Neural cell (in vitro differentiated cells): ENCODE measurements around the gene PLA2G2A. TPM values are rescaled to one million over a fixed set of nuclear protein-coding genes. Genes with fewer than 3 reads are reported as not detected.

Source experiments
- H2AFZ ChIP-seq: fragments of 200-600, 300-800 bp; sonication (generic), shearing (Covaris generic); 2 replicates; pipeline ENCODE4 v1.6.0; 2014; ENCODE audit warnings: low read depth, mild to moderate bottlenecking, antibody characterized with exemption, low read length, moderate library complexity
- H3F3A ChIP-seq: fragments of 200-600 bp; shearing (Covaris generic); 2 replicates; pipeline ENCODE4 v1.6.1; 2016; ENCODE audit warnings: mild to moderate bottlenecking, moderate library complexity, mixed read lengths, antibody characterized with exemption, low read length; ENCODE audit not compliant: insufficient read depth, poor library complexity, severe bottlenecking
- H3K27ac ChIP-seq: fragments of 200-600, 300-800 bp; sonication (generic), shearing (Covaris generic); 2 replicates; pipeline ENCODE4 v1.5.1; 2014; ENCODE audit warnings: mild to moderate bottlenecking, low read length, moderate library complexity
- H3K27me3 ChIP-seq: fragments of 300-800, 200-600 bp; sonication (generic), shearing (Covaris generic); 2 replicates; pipeline ENCODE4 v1.6.0; 2014; ENCODE audit warnings: mild to moderate bottlenecking, low read depth, low read length, moderate library complexity; ENCODE audit not compliant: insufficient read depth
- H3K36me3 ChIP-seq: fragments of 300-800, 200-600 bp; sonication (generic), shearing (Covaris generic); 2 replicates; pipeline ENCODE4 v1.5.1; 2014; ENCODE audit warnings: mild to moderate bottlenecking, antibody characterized with exemption, low read length, moderate library complexity; ENCODE audit not compliant: insufficient read depth
- H3K4me2 ChIP-seq: fragments of 300-800, 200-600 bp; sonication (generic), shearing (Covaris generic); 2 replicates; pipeline ENCODE4 v1.6.0; 2014; ENCODE audit warnings: mild to moderate bottlenecking, low read length
- H3K4me3 ChIP-seq: fragments of 300-800, 200-600 bp; sonication (generic), shearing (Covaris generic); 2 replicates; pipeline ENCODE4 v1.5.1; 2014; ENCODE audit warnings: mild to moderate bottlenecking, low read length, moderate library complexity
- H3K79me2 ChIP-seq: fragments of 200-600 bp; shearing (Covaris generic); replicated peaks from 2 replicates; pipeline ENCODE4 v1.6.0; 2014; ENCODE audit warnings: mild to moderate bottlenecking, low read length, moderate library complexity; ENCODE audit not compliant: insufficient read depth
- H3K9ac ChIP-seq: fragments of 300-800, 200-600 bp; sonication (generic), shearing (Covaris generic); 2 replicates; pipeline ENCODE4 v1.6.1; 2016; ENCODE audit warnings: mild to moderate bottlenecking, low read length, mixed read lengths
- H3K9me2 ChIP-seq: fragments of 200-600 bp; shearing (Covaris generic); 2 replicates; pipeline ENCODE4 v1.6.1; 2016; ENCODE audit warnings: mild to moderate bottlenecking, low read length, mixed read lengths; ENCODE audit not compliant: insufficient read depth
- H3K9me3 ChIP-seq: fragments of 200-600, 300-800 bp; sonication (generic), shearing (Covaris generic); 2 replicates; pipeline ENCODE4 v1.6.1; 2016; ENCODE audit warnings: mild to moderate bottlenecking, mixed run types, low read length, moderate library complexity, mixed read lengths
- H4K20me1 ChIP-seq: fragments of 200-600 bp; shearing (Covaris generic); 2 replicates; pipeline ENCODE4 v1.6.1; 2016; ENCODE audit warnings: mild to moderate bottlenecking, mixed run types; ENCODE audit not compliant: insufficient read depth
- CTCF ChIP-seq: fragments of 450-650 bp; IDR thresholded peaks from 2 replicates; pipeline ENCODE4 v1.5.1; 2014; ENCODE audit warnings: antibody characterized with exemption, mild to moderate bottlenecking, moderate library complexity; ENCODE audit not compliant: poor library complexity, severe bottlenecking
- EP300 ChIP-seq: fragments of 450-650 bp; conservative IDR thresholded peaks from 2 replicates; pipeline ENCODE4 v1.6.1; 2014; ENCODE audit warnings: antibody characterized with exemption, mild to moderate bottlenecking, moderate library complexity; ENCODE audit not compliant: poor library complexity, severe bottlenecking
- EZH2 ChIP-seq: fragments of 200-600, 300-800 bp; shearing (Covaris generic), sonication (generic); IDR thresholded peaks from 2 replicates; pipeline ENCODE4 v1.6.1; 2014; ENCODE audit warnings: antibody characterized with exemption, low read length, borderline replicate concordance, mild to moderate bottlenecking; ENCODE audit not compliant: insufficient read depth, poor library complexity, severe bottlenecking
- MXI1 ChIP-seq: fragments of 450-650 bp; conservative IDR thresholded peaks from 2 replicates; pipeline ENCODE4 v1.6.1; 2014; ENCODE audit warnings: antibody characterized with exemption, mild to moderate bottlenecking; ENCODE audit not compliant: poor library complexity, severe bottlenecking
- POLR2AphosphoS5 ChIP-seq: IDR thresholded peaks from 2 replicates; pipeline ENCODE4 v1.6.1; 2012
- RAD21 ChIP-seq: fragments of 450-650 bp; conservative IDR thresholded peaks from 2 replicates; pipeline ENCODE4 v1.6.1; 2014; ENCODE audit warnings: antibody characterized with exemption, mild to moderate bottlenecking, moderate library complexity
- REST ChIP-seq: IDR thresholded peaks from 2 replicates; pipeline ENCODE4 v1.6.1; 2012; ENCODE audit warnings: borderline replicate concordance
- SMC3 ChIP-seq: fragments of 450-650 bp; conservative IDR thresholded peaks from 2 replicates; pipeline ENCODE4 v1.6.1; 2014; ENCODE audit warnings: antibody characterized with exemption, mild to moderate bottlenecking, moderate library complexity; ENCODE audit not compliant: poor library complexity
- TAF1 ChIP-seq: IDR thresholded peaks from 2 replicates; pipeline ENCODE4 v1.6.1; 2012; ENCODE audit warnings: low read depth
- polyA plus RNA-seq: library from polyadenylated mRNA; depleted of rRNA; stranded (reverse); fragments of >200 nt; gene quantifications from 2 replicates; pipeline ENCODE4 v1.2.3, GENCODE V29; 2014

Gene PLA2G2A
- polyA plus RNA-seq, 1 donor from 2014 or later: not detected

GRCh38 chr1:20028125-20028524 is 48.7 kb upstream of the PLA2G2A start:
- Histone ChIP-seq H3K9me3 (no peaks in the 10 kb centered on the region), H3K36me3 (no peaks in the 10 kb centered on the region), H3K4me3 (no peak overlapping the region), H3F3A (no peaks in the 10 kb centered on the region), H2AFZ (no peak overlapping the region), H3K9ac (no peak overlapping the region), H4K20me1 (no peaks in the 10 kb centered on the region), H3K4me2 (no peak overlapping the region), H3K27me3 (no peaks in the 10 kb centered on the region), H3K27ac (no peak overlapping the region), H3K9me2 (no peaks in the 10 kb centered on the region), H3K79me2 (no peaks in the 10 kb centered on the region)
- TF ChIP-seq POLR2AphosphoS5 (no peak), EZH2 (no peak)

- Histone ChIP-seq H3K9me2 (no peaks in the 10 kb centered on the region), H3K9me3 (no peaks in the 10 kb centered on the region), H3F3A (no peaks in the 10 kb centered on the region), H3K79me2 (no peaks in the 10 kb centered on the region), H3K9ac (no peak overlapping the region), H4K20me1 (no peaks in the 10 kb centered on the region), H2AFZ (no peak overlapping the region), H3K27me3 (no peaks in the 10 kb centered on the region), H3K4me3 (no peak overlapping the region), H3K27ac (no peak overlapping the region), H3K4me2 (no peak overlapping the region), H3K36me3 (no peaks in the 10 kb centered on the region)
- TF ChIP-seq RAD21 (no peak), EZH2 (no peak), POLR2AphosphoS5 (no peak), EP300 (no peak), TAF1 (no peak), MXI1 (no peak), SMC3 (no peak), REST (no peak), CTCF (no peak)
Observed at GRCh38 chr1:20017741-20018140, 38.3 kb upstream of the PLA2G2A start.

- H3K79me2 ChIP-seq: no peaks in the 10 kb centered on the region
- H3K4me2 ChIP-seq: no peak overlapping the region
- H3K9ac ChIP-seq: no peak overlapping the region
- no peaks in the 10 kb centered on the region for H3K9me2 ChIP-seq
- no peaks in the 10 kb centered on the region for H4K20me1 ChIP-seq
- no peaks in the 10 kb centered on the region for H3K27me3 ChIP-seq
- no peak for TF ChIP-seq RAD21
- no peak for TF ChIP-seq POLR2AphosphoS5
- no peak for TF ChIP-seq EZH2
- no peak for TF ChIP-seq REST
- no peak for TF ChIP-seq MXI1
- no peak for TF ChIP-seq EP300
- TF ChIP-seq CTCF: no peak
- no peak for TF ChIP-seq SMC3
- no peak for TF ChIP-seq TAF1
- no peak overlapping the region for H2AFZ ChIP-seq
- no peak overlapping the region for H3K27ac ChIP-seq
- no peaks in the 10 kb centered on the region for H3K9me3 ChIP-seq
- no peaks in the 10 kb centered on the region for H3K36me3 ChIP-seq
- no peak overlapping the region for H3K4me3 ChIP-seq
- no peaks in the 10 kb centered on the region for H3F3A ChIP-seq
Observed at GRCh38 chr1:20014153-20014552, 34.7 kb upstream of the PLA2G2A start.
